ENCODE measurements around the gene CNDP2.

DNA sequence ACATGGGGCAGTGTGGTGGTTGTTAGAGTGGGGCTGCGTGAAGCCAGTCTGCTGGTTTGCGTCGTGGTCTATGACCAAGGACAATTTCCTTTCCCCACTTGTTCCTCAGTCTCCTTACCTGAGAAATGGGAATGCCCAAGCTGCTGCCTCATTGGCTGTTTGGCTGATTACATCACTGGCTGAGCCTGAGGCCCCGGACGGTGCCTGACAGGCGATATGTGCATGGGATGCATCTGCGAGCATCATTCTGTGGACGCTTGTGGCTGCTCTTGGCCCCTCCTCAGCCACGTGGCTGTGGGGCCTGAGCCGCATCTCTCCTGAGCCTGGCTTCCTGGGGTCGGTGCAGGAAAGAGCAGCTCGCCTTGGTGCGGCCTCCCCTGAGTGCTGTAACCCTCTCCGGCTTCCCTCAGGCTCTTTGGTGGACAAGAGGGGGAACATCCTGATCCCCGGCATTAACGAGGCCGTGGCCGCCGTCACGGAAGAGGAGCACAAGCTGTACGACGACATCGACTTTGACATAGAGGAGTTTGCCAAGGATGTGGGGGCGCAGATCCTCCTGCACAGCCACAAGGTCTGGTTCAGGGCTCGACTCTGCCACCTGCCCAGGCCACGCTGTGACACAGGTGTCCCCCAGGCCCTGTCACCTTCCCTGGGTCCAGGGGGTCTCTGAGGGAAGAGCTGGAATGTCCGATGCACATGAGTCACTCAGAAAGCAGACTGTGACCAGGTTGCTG, 17.2 kb downstream of the CNDP2 start:
- TF ChIP-seq, protein P1, sequence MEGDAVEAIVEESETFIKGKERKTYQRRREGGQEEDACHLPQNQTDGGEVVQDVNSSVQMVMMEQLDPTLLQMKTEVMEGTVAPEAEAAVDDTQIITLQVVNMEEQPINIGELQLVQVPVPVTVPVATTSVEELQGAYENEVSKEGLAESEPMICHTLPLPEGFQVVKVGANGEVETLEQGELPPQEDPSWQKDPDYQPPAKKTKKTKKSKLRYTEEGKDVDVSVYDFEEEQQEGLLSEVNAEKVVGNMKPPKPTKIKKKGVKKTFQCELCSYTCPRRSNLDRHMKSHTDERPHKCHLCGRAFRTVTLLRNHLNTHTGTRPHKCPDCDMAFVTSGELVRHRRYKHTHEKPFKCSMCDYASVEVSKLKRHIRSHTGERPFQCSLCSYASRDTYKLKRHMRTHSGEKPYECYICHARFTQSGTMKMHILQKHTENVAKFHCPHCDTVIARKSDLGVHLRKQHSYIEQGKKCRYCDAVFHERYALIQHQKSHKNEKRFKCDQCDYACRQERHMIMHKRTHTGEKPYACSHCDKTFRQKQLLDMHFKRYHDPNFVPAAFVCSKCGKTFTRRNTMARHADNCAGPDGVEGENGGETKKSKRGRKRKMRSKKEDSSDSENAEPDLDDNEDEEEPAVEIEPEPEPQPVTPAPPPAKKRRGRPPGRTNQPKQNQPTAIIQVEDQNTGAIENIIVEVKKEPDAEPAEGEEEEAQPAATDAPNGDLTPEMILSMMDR (IDR thresholded peaks at IDR 0.05) = no peak
- TF ChIP-seq POLR2A (IDR thresholded peaks at IDR 0.05) = no peak
